ENCODE results near the gene UBE2O.
A peak's percentile ranks its signal among the peaks of the same experiment; 100 is the strongest.

UBE2O gene

GRCh38 chr17:76414334-76415295, 38.3 kb downstream of the UBE2O start:
- DNase-seq (ENCODE audit: low read depth in 3 of 3) = no peak

- DNase-seq (ENCODE audit: low read depth in 3 of 3) = no peak
Observed at GRCh38 chr17:76411247-76411646, 41.7 kb downstream of the UBE2O start.

GRCh38 chr17:76410328-76410965, 42.5 kb downstream of the UBE2O start:
- DNase-seq (ENCODE audit: low read depth in 3 of 3) = no peak

GRCh38 chr17:76408037-76408849, 44.7 kb downstream of the UBE2O start:
- peak; percentile 34 to 48 (median 44) for DNase-seq (ENCODE audit: low read depth in 3 of 3)

GRCh38 chr17:76407509-76407908, 45.4 kb downstream of the UBE2O start:
- DNase-seq (ENCODE audit: low read depth in 3 of 3) = no peak

- no peak for DNase-seq (ENCODE audit: low read depth in 3 of 3)
Observed at GRCh38 chr17:76405967-76406647, 46.8 kb downstream of the UBE2O start.

- DNase-seq (ENCODE audit: low read depth in 3 of 3) = no peak
Observed at GRCh38 chr17:76405607-76405966, 47.4 kb downstream of the UBE2O start.

GRCh38 chr17:76404976-76405563, 47.9 kb downstream of the UBE2O start:
- no peak for DNase-seq (ENCODE audit: low read depth in 3 of 3)

- no peak for DNase-seq (ENCODE audit: low read depth in 3 of 3)
Observed at GRCh38 chr17:76404256-76404655, 48.7 kb downstream of the UBE2O start.

- DNase-seq (ENCODE audit: low read depth in 3 of 3) = no peak
Observed at GRCh38 chr17:76402711-76403110, 50.2 kb downstream of the UBE2O start.

- no peak for DNase-seq (ENCODE audit: low read depth in 3 of 3)
Observed at GRCh38 chr17:76399175-76400172, 53.5 kb downstream of the UBE2O start.

GRCh38 chr17:76398523-76399174, 54.3 kb downstream of the UBE2O start:
- no peak for DNase-seq (ENCODE audit: low read depth in 3 of 3)

- DNase-seq (ENCODE audit: low read depth in 3 of 3) = peak; percentile 69 to 78 (median 78)
Observed at GRCh38 chr17:76397687-76398522, 55.0 kb downstream of the UBE2O start.

- no peak for DNase-seq (ENCODE audit: low read depth in 3 of 3)
Observed at GRCh38 chr17:76397184-76397583, 55.8 kb downstream of the UBE2O start.

GRCh38 chr17:76395980-76396379, 57.0 kb downstream of the UBE2O start:
- no peak for DNase-seq (ENCODE audit: low read depth in 3 of 3)

- no peak for DNase-seq (ENCODE audit: low read depth in 3 of 3)
Observed at GRCh38 chr17:76394166-76394565, 58.8 kb downstream of the UBE2O start.

GRCh38 chr17:76391200-76391715, 61.7 kb downstream of the UBE2O start:
- no peak for DNase-seq (ENCODE audit: low read depth in 3 of 3)

- no peak for DNase-seq (ENCODE audit: low read depth in 3 of 3)
Observed at GRCh38 chr17:76390003-76390421, 62.9 kb downstream of the UBE2O start.

All from stimulated activated CD4-positive, alpha-beta T cell treated with anti-CD3 and anti-CD28 coated beads, TNF-alpha, amount 100 ng/mL, for 4 hours (primary cell).